ENCODE data around the gene GNRHR.

The GNRHR gene

DNA sequence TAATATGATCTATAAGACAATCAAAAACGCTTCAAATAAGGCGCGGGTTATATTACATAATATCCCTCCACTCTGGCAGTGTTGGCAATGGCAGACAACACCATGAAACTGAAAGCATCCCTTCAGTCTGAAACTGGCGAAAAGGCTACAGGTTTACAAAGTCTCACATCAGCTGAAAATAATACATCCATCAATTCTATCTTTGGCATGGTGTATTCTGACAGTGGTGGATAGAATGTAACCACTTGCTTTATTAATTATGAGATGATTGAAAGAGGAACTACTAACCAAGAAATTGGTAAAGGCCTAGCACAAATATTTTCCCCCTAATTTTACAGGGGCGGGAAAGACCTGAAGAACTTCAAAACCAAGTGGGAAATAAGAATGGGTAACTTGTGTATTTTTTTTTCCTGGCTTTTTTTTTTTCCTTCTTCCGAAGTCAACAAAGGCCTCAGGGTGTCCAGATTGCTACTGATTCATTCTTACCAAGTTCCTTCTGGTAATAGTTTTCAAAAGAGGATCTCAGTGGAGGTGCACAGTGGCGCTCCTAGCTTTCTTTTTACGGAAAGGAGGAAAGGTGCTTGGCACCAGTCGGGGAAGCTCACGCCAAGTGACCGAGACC lies 54.0 kb downstream of the GNRHR start:
- DNase-seq: peak; percentile 39

DNA sequence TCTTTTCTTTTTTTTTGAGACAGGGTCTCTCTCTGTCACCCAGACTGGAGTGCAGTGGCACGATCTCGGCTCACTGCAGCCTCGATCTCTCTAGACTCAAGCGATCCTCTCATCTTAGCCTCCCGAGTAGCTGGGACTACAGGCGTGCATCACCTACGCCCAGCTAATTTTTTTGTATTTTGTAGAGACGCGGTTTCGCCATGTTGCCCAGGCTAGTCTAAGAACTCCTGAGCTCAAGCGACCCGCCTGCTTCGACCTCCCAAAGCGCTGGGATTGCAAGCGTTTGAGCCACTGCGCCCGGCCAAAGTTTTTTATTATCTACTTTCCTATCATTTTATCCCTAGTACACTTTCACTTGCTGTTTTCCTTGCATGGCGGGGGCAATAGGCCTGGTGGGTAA lies 54.6 kb downstream of the GNRHR start:
- DNase-seq: no peak

DNA sequence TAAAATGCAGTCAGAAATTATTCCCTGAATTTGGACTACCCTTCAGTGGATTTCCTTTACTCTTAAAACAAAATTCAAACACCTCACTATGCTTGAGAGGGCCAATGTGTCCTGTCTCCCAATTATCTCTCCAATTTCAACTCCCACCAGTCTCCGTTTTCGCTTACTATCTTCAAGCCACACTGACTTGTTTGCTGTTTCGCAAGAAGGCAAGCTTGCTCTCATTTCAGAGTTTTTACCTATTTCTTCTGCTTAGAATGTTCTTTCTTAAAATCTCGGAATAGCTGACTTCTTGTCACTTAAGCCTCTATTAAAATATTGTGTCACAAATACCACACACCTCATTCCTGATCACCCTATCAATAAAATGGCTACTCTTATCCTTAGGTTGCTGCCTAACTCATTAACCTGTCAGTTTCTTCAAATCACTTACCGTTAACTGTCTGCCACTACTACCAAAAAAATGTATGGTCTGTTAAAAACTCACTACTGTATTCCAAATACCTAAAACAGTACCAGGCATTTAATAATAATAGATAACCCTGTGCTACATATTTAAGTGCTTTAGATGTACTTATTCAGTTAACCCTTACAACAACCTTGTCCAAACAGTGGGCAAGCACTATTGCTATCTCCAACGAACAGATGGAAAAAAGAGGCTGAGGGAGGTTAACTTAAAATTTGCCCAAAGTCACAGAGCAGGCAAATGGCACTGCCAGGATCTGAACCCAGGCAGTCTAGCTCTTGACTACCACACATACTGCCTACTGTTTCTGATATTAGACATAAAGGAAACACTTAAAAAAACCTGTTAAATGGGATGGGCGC lies 56.1 kb downstream of the GNRHR start:
- DNase-seq: peak; percentile 49

GRCh38 chr4:67696061-67696460 lies 58.1 kb downstream of the GNRHR start:
- DNase-seq: no peak

DNA sequence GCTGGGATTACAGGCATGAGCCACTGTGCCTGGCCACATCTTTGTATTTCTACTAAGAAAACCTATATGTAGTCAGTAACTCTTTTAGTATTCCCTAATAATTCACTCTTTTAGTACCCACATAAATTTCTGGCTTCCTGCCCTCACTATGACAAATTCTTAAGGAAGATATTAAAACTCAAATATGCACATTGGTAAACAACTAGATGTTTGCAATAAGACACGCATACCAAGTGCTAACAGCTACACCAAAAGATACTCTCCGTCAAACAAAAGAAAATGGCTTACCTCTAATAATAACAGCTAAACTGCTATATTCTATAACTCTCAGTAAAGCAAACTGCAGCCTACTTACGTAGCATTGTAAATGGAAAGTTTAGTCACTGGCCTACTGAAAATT lies 59.5 kb downstream of the GNRHR start:
- no peak for DNase-seq

- DNase-seq: no peak
Observed at GRCh38 chr4:67691328-67691727, 62.9 kb downstream of the GNRHR start.
